Stomach (tissue), 4 donors: ENCODE measurements around the gene PGLYRP3.

ENCODE experiments used
- POLR2A ChIP-seq, 4 donors: fragments of 450-650 bp; IDR thresholded peaks; one replicate each; pipeline ENCODE4 v1.6.1; 2016; ENCODE audit warnings: antibody characterized with exemption in 4 of 4, control low read depth in 2 of 4, mild to moderate bottlenecking in 1 of 4, moderate library complexity in 1 of 4
- TF ChIP-seq, protein P1 (sequence below), 7 experiments: fragments of 450-650 bp in 4 of 7; fragments of 200-600 bp in 3 of 7; sonication (generic) in 3 of 7; IDR thresholded peaks; one replicate each; pipeline ENCODE4 v1.5.1; 2016 to 2019; ENCODE audit warnings: antibody characterized with exemption in 7 of 7, control low read depth in 2 of 7, mild to moderate bottlenecking in 1 of 7

DNA sequence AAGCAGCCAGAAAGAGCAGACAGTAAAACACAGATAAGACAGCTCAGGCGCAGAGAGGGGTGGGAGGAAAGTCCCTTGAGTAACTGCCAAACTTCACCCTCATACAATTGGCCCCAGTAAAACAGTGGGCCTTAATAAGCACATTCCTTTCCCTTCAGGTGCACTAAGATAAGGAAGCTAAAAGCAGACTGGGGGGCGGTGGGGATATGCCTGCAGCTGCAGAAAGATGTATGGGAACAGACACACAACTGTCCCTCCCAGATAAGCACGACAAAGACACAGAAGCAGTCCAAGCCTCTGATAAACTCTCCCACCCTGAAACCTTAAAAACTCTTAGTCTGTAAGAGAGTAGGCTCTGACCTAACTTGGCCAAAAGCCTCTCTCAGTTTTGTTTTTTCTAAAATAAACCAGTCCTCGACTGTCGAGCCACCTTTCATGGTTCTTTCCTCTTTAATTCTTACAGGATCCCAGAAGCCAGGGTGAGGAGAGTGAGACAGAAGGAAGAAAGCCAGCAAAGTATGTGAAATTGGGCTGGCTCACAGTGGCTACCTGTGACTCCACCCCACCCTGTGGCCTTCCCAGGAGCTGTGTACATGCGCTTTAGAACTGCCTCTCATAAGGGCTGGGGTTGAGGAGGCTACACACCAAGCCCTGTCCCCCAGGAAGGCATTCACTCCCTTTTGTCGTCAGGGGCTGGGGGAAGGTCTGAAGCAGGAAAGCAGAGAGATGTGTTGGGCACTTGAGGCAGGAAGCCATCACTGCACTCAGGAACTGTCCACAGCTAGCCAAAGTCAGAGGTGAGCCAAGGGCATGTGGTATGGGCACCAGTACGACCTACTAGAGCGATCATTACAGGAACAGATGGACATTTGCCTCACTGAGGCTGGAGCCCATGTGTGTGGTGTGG, 31.3 kb upstream of the PGLYRP3 start:
- TF ChIP-seq POLR2A (IDR thresholded peaks at IDR 0.05), result no peak
- TF ChIP-seq, protein P1, sequence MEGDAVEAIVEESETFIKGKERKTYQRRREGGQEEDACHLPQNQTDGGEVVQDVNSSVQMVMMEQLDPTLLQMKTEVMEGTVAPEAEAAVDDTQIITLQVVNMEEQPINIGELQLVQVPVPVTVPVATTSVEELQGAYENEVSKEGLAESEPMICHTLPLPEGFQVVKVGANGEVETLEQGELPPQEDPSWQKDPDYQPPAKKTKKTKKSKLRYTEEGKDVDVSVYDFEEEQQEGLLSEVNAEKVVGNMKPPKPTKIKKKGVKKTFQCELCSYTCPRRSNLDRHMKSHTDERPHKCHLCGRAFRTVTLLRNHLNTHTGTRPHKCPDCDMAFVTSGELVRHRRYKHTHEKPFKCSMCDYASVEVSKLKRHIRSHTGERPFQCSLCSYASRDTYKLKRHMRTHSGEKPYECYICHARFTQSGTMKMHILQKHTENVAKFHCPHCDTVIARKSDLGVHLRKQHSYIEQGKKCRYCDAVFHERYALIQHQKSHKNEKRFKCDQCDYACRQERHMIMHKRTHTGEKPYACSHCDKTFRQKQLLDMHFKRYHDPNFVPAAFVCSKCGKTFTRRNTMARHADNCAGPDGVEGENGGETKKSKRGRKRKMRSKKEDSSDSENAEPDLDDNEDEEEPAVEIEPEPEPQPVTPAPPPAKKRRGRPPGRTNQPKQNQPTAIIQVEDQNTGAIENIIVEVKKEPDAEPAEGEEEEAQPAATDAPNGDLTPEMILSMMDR (IDR thresholded peaks at IDR 0.05), result no peak
